Measurements from ENCODE around the gene SMPD3. TPM values are rescaled to one million over a fixed set of nuclear protein-coding genes. Genes with fewer than 3 reads are reported as not detected.
A peak's percentile ranks its signal among the peaks of the same experiment; 100 is the strongest.

SMPD3 gene
- total RNA-seq, 1 experiment from 2014 or later: 0.70 TPM

DNA sequence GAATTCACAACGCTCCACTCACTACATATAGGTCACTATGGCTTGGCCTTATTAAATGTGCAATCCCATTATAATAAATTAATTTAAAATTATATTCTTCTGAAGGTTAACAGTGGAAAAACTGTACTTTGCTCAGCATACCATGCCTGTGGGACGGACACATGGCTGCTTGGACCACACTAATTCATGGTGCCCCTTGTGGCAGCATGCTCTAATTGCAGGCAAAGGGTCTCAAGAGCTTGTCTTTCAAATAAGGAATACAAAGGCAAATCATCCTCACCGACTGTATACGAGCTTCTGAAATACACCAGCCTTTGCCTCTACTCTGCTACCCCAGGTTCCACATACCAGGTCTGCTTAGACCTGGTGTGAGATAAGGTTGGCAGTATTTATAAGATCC, 11.7 kb downstream of the SMPD3 start:
- Histone ChIP-seq H2AFZ (ENCODE audit: low read length) (no peak overlapping the region), H3K9me3 (ENCODE audit: control insufficient read depth, low read depth, low read length) (no peaks in the 10 kb centered on the region), H3K4ac (ENCODE audit: low read depth, low read length) (no peak overlapping the region), H3K14ac (ENCODE audit: insufficient read depth, low read length) (no peak overlapping the region), H3K18ac (ENCODE audit: insufficient read length, low read depth, low read length) (no peak overlapping the region), H3K23me2 (ENCODE audit: insufficient read length, low read depth, low read length, poor library complexity, severe bottlenecking) (no peaks in the 10 kb centered on the region), H3K23ac (ENCODE audit: insufficient read length, low read depth, low read length) (no peak overlapping the region), H3K4me2 (ENCODE audit: insufficient read depth, insufficient read length, low read length) (no peak overlapping the region), H2AK5ac (ENCODE audit: insufficient read length, low read length) (no peak overlapping the region), H3K79me2 (ENCODE audit: insufficient read depth, low read length) (no peaks in the 10 kb centered on the region), H3K27me3 (ENCODE audit: insufficient read depth, low read length) (no peaks in the 10 kb centered on the region), H2BK12ac (ENCODE audit: insufficient read length, low read depth, low read length) (no peak overlapping the region), H3K4me1 (ENCODE audit: insufficient read depth, low read length) (no peaks in the 10 kb centered on the region), H3K79me1 (ENCODE audit: insufficient read depth, low read depth, low read length, poor library complexity, severe bottlenecking) (no peaks in the 10 kb centered on the region), H2BK120ac (ENCODE audit: low read depth, low read length, poor library complexity, severe bottlenecking) (no peak overlapping the region), H4K5ac (ENCODE audit: insufficient read length, low read depth, low read length) (no peak overlapping the region), H3K9ac (ENCODE audit: extremely low read depth, insufficient read length, low read length) (no peak overlapping the region), H2BK20ac (ENCODE audit: low read depth, low read length, poor library complexity, severe bottlenecking) (no peak overlapping the region), H3K27ac (ENCODE audit: insufficient read length, low read depth, low read length) (no peak overlapping the region), H3T11ph (ENCODE audit: low read length) (no peak overlapping the region), H4K91ac (ENCODE audit: insufficient read length, low read depth, low read length) (no peak overlapping the region), H3K56ac (ENCODE audit: insufficient read length, low read depth, low read length) (no peak overlapping the region), H2BK5ac (ENCODE audit: insufficient read length, low read length) (no peak overlapping the region), H2BK15ac (ENCODE audit: low read depth, low read length) (no peak overlapping the region), H4K8ac (replicated peaks; ENCODE audit: insufficient read length, low read depth, low read length) (no peak overlapping the region), H4K20me1 (ENCODE audit: control insufficient read depth, insufficient read depth, insufficient read length) (no peaks in the 10 kb centered on the region)
- Mint-ChIP-seq H3K27ac (no peak overlapping the region), H3K36me3 (ENCODE audit: insufficient read depth in 1 of 3, low read depth in 3 of 3) (peaks cover 0 to 4% (median 0%) of the 10 kb centered on the region in 3 experiments; a peak in 2 of 7 replicates), H3K9me3 (peaks cover 9% of the 10 kb centered on the region in 2 experiments), H3K4me1 (peaks cover 4 to 5% of the 10 kb centered on the region in 2 experiments; a peak in 3 of 4 replicates), H3K4me3 (no peak overlapping the region), H3K27me3 (ENCODE audit: low read depth) (peaks cover 33% of the 10 kb centered on the region)
- WGBS (ENCODE audit: extremely low coverage, insufficient read length, low lambda C conversion rate): no CpG with 5 or more reads among the region's 4 CpGs
- TF ChIP-seq, protein P1, sequence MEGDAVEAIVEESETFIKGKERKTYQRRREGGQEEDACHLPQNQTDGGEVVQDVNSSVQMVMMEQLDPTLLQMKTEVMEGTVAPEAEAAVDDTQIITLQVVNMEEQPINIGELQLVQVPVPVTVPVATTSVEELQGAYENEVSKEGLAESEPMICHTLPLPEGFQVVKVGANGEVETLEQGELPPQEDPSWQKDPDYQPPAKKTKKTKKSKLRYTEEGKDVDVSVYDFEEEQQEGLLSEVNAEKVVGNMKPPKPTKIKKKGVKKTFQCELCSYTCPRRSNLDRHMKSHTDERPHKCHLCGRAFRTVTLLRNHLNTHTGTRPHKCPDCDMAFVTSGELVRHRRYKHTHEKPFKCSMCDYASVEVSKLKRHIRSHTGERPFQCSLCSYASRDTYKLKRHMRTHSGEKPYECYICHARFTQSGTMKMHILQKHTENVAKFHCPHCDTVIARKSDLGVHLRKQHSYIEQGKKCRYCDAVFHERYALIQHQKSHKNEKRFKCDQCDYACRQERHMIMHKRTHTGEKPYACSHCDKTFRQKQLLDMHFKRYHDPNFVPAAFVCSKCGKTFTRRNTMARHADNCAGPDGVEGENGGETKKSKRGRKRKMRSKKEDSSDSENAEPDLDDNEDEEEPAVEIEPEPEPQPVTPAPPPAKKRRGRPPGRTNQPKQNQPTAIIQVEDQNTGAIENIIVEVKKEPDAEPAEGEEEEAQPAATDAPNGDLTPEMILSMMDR (conservative IDR thresholded peaks at IDR 0.05): peak; percentile 73
- DNase-seq: peak; percentile 43
